Dendritic cell treated with granulocyte-macrophage colony-stimulating factor and Interleukin-4, amounts not matched to agents 40 ng/mL and 50 ng/mL, for 4 days (primary cell): Measurements from ENCODE around the gene NR2E1.

Source experiments
- H3K27ac Mint-ChIP-seq: one replicate; pipeline ENCODE4 v1.8.0; 2022; ENCODE audit warnings: mild to moderate bottlenecking, mixed read lengths
- H3K27me3 Mint-ChIP-seq: one replicate; pipeline ENCODE4 v1.8.0; 2022; ENCODE audit warnings: mild to moderate bottlenecking, mixed read lengths
- H3K36me3 Mint-ChIP-seq: one replicate; pipeline ENCODE4 v1.8.0; 2022; ENCODE audit warnings: low read depth, mixed read lengths
- H3K4me1 Mint-ChIP-seq: one replicate; pipeline ENCODE4 v1.8.0; 2022; ENCODE audit warnings: low read depth, mixed read lengths
- H3K4me3 Mint-ChIP-seq: one replicate; pipeline ENCODE4 v1.8.0; 2022; ENCODE audit warnings: mild to moderate bottlenecking, moderate library complexity, mixed read lengths
- H3K9me3 Mint-ChIP-seq: one replicate; pipeline ENCODE4 v1.8.0; 2022; ENCODE audit warnings: mixed read lengths
- intact Hi-C: fragments of 100-400 bp; cut with micrococcal nuclease; formaldehyde crosslinking; loops from one replicate; pipeline ENCODE4 v1.15.0; 2022

Gene NR2E1

GRCh38 chr6:108130262-108130661, 35.6 kb upstream of the NR2E1 start:
- peaks cover 14% of the 10 kb centered on the region for H3K4me1 Mint-ChIP-seq
- no peaks in the 10 kb centered on the region for H3K9me3 Mint-ChIP-seq
- no peak overlapping the region for H3K27ac Mint-ChIP-seq
- intact Hi-C loops, result no loop called here
- H3K36me3 Mint-ChIP-seq, result no peaks in the 10 kb centered on the region
- peaks cover 91% of the 10 kb centered on the region for H3K27me3 Mint-ChIP-seq
- no peak overlapping the region for H3K4me3 Mint-ChIP-seq

GRCh38 chr6:108132863-108133262, 33.0 kb upstream of the NR2E1 start:
- intact Hi-C loops, result no loop called here
- peaks cover 90% of the 10 kb centered on the region for H3K27me3 Mint-ChIP-seq
- H3K4me1 Mint-ChIP-seq, result peaks cover 14% of the 10 kb centered on the region
- H3K4me3 Mint-ChIP-seq, result no peak overlapping the region
- no peaks in the 10 kb centered on the region for H3K9me3 Mint-ChIP-seq
- no peak overlapping the region for H3K27ac Mint-ChIP-seq
- H3K36me3 Mint-ChIP-seq, result no peaks in the 10 kb centered on the region

- H3K27ac Mint-ChIP-seq, result no peak overlapping the region
- peaks cover 90% of the 10 kb centered on the region for H3K27me3 Mint-ChIP-seq
- H3K4me3 Mint-ChIP-seq, result peak overlapping the region; percentile 67
- H3K9me3 Mint-ChIP-seq, result no peaks in the 10 kb centered on the region
- no peaks in the 10 kb centered on the region for H3K36me3 Mint-ChIP-seq
- peaks cover 14% of the 10 kb centered on the region for H3K4me1 Mint-ChIP-seq
- intact Hi-C loops, result no loop called here
Measured at GRCh38 chr6:108133594-108134179, 32.1 kb upstream of the NR2E1 start.

- intact Hi-C loops, result no loop called here
- Mint-ChIP-seq H3K4me1 (peaks cover 14% of the 10 kb centered on the region), H3K27ac (no peak overlapping the region), H3K36me3 (no peaks in the 10 kb centered on the region), H3K4me3 (no peak overlapping the region), H3K27me3 (peaks cover 89% of the 10 kb centered on the region), H3K9me3 (no peaks in the 10 kb centered on the region)
Measured at GRCh38 chr6:108134213-108134970, 31.4 kb upstream of the NR2E1 start.

GRCh38 chr6:108142240-108142639, 23.6 kb upstream of the NR2E1 start:
- H3K9me3 Mint-ChIP-seq, result no peaks in the 10 kb centered on the region
- peak overlapping the region; percentile 30 for H3K27ac Mint-ChIP-seq
- intact Hi-C loops, result no loop called here
- peaks cover 15% of the 10 kb centered on the region for H3K4me1 Mint-ChIP-seq
- H3K4me3 Mint-ChIP-seq, result no peak overlapping the region
- peaks cover 39% of the 10 kb centered on the region for H3K27me3 Mint-ChIP-seq
- no peaks in the 10 kb centered on the region for H3K36me3 Mint-ChIP-seq

- Mint-ChIP-seq H3K27me3 (peaks cover 45% of the 10 kb centered on the region), H3K27ac (no peak overlapping the region), H3K36me3 (no peaks in the 10 kb centered on the region), H3K4me1 (peaks cover 15% of the 10 kb centered on the region), H3K4me3 (no peak overlapping the region), H3K9me3 (peaks cover 5% of the 10 kb centered on the region)
- intact Hi-C loops, result no loop called here
Measured at GRCh38 chr6:108145639-108146038, 20.2 kb upstream of the NR2E1 start.

- Mint-ChIP-seq H3K36me3 (no peaks in the 10 kb centered on the region), H3K27ac (no peak overlapping the region), H3K4me3 (no peak overlapping the region), H3K4me1 (peaks cover 12% of the 10 kb centered on the region), H3K27me3 (peaks cover 84% of the 10 kb centered on the region), H3K9me3 (peaks cover 5% of the 10 kb centered on the region)
- intact Hi-C loops, result no loop called here
Measured at GRCh38 chr6:108152446-108152845, 13.4 kb upstream of the NR2E1 start.

- Mint-ChIP-seq H3K27me3 (peaks cover 86% of the 10 kb centered on the region), H3K9me3 (no peaks in the 10 kb centered on the region), H3K36me3 (no peaks in the 10 kb centered on the region), H3K27ac (no peak overlapping the region), H3K4me3 (no peak overlapping the region), H3K4me1 (peaks cover 17% of the 10 kb centered on the region)
- intact Hi-C loops, result no loop called here
Measured at GRCh38 chr6:108156180-108156937, 9.5 kb upstream of the NR2E1 start.

- peaks cover 88% of the 10 kb centered on the region for H3K27me3 Mint-ChIP-seq
- no peaks in the 10 kb centered on the region for H3K36me3 Mint-ChIP-seq
- peaks cover 17% of the 10 kb centered on the region for H3K4me1 Mint-ChIP-seq
- no peaks in the 10 kb centered on the region for H3K9me3 Mint-ChIP-seq
- H3K4me3 Mint-ChIP-seq, result no peak overlapping the region
- no peak overlapping the region for H3K27ac Mint-ChIP-seq
- intact Hi-C loops, result no loop called here
Measured at GRCh38 chr6:108156938-108157233, 8.9 kb upstream of the NR2E1 start.

GRCh38 chr6:108157234-108157980, 8.4 kb upstream of the NR2E1 start:
- Mint-ChIP-seq H3K9me3 (no peaks in the 10 kb centered on the region), H3K36me3 (no peaks in the 10 kb centered on the region), H3K4me3 (no peak overlapping the region), H3K27me3 (peaks cover 92% of the 10 kb centered on the region), H3K27ac (no peak overlapping the region), H3K4me1 (peaks cover 17% of the 10 kb centered on the region)
- intact Hi-C loops, result no loop called here

- Mint-ChIP-seq H3K4me3 (peak overlapping the region; percentile 48), H3K27ac (no peak overlapping the region), H3K36me3 (no peaks in the 10 kb centered on the region), H3K9me3 (no peaks in the 10 kb centered on the region), H3K27me3 (peaks cover 92% of the 10 kb centered on the region), H3K4me1 (peaks cover 17% of the 10 kb centered on the region)
- intact Hi-C loops, result no loop called here
Measured at GRCh38 chr6:108157981-108158525, 7.8 kb upstream of the NR2E1 start.

- no peaks in the 10 kb centered on the region for H3K9me3 Mint-ChIP-seq
- intact Hi-C loops, result no loop called here
- peaks cover 93% of the 10 kb centered on the region for H3K27me3 Mint-ChIP-seq
- H3K27ac Mint-ChIP-seq, result no peak overlapping the region
- H3K4me1 Mint-ChIP-seq, result peaks cover 32% of the 10 kb centered on the region
- no peak overlapping the region for H3K4me3 Mint-ChIP-seq
- H3K36me3 Mint-ChIP-seq, result no peaks in the 10 kb centered on the region
Measured at GRCh38 chr6:108159981-108160380, 5.8 kb upstream of the NR2E1 start.

- Mint-ChIP-seq H3K4me1 (peaks cover 42% of the 10 kb centered on the region), H3K27me3 (peaks cover 93% of the 10 kb centered on the region), H3K4me3 (no peak overlapping the region), H3K9me3 (no peaks in the 10 kb centered on the region), H3K27ac (no peak overlapping the region), H3K36me3 (no peaks in the 10 kb centered on the region)
- intact Hi-C loops, result no loop called here
Measured at GRCh38 chr6:108161724-108162282, 4.0 kb upstream of the NR2E1 start.
